LNCaP clone FGC (cell line): ENCODE data around the gene MBNL3.
"Not testable (repeated sequence)": the region's sequence is repeated elsewhere in the genome, so short reads cannot be mapped to it uniquely, and the experiment has no call there.

ENCODE experiments used
- DNase-seq: peaks from one replicate; pipeline ENCODE4 v3.0.0-alpha.2; 2011; ENCODE audit warnings: low read depth
- H3K4me3 ChIP-seq: 2 replicates; pipeline ENCODE4 v1.5.1; 2011; ENCODE audit warnings: mild to moderate bottlenecking, low read depth, low read length, control low read depth
- TF ChIP-seq, protein P1 (sequence below): IDR thresholded peaks from 2 replicates; pipeline ENCODE4 v1.5.1; 2012; ENCODE audit warnings: mild to moderate bottlenecking; ENCODE audit not compliant: control insufficient read depth, insufficient read depth; ENCODE audit errors: extremely low read depth

The MBNL3 gene

DNA sequence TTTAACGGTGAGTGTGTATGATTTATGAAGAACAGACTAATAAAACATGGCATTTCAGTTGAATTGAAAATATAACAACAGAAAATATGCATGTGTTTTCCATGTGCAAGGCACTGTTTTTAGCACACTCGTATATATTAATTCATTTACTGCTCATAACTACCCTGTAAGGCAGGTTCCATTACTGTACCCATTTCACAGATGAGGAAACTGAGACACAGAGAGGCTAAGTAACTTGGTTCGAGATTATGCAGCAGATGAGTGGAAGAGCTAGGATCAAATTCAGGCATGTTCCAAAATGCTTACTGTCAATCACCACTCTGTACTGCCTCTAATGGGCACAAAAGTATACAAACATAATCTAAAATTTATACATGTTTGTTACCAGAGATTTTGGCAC, 20.4 kb downstream of the MBNL3 start:
- DNase-seq = no peak
- H3K4me3 ChIP-seq = no peak overlapping the region
- TF ChIP-seq, protein P1, sequence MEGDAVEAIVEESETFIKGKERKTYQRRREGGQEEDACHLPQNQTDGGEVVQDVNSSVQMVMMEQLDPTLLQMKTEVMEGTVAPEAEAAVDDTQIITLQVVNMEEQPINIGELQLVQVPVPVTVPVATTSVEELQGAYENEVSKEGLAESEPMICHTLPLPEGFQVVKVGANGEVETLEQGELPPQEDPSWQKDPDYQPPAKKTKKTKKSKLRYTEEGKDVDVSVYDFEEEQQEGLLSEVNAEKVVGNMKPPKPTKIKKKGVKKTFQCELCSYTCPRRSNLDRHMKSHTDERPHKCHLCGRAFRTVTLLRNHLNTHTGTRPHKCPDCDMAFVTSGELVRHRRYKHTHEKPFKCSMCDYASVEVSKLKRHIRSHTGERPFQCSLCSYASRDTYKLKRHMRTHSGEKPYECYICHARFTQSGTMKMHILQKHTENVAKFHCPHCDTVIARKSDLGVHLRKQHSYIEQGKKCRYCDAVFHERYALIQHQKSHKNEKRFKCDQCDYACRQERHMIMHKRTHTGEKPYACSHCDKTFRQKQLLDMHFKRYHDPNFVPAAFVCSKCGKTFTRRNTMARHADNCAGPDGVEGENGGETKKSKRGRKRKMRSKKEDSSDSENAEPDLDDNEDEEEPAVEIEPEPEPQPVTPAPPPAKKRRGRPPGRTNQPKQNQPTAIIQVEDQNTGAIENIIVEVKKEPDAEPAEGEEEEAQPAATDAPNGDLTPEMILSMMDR = no peak

DNA sequence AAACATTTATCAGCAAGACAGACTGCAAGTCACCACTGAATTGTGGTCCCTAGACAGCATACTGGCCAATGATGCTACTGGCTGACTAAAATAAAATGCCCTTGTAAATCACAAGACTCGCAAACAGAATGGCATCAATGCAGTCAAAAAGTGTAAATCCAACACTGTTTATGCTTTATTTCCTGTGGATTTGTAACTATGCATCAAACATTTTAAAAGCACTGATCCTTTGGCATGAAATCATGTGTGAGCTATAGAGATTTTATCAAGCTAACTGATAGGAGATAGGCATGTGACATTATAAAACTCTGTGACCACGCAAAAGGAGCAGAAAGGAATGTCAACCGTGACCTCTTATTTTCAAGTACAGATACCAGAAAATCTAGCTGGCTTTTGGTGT, 20.8 kb downstream of the MBNL3 start:
- TF ChIP-seq, protein P1 = no peak
- no peak for DNase-seq
- H3K4me3 ChIP-seq = no peak overlapping the region

DNA sequence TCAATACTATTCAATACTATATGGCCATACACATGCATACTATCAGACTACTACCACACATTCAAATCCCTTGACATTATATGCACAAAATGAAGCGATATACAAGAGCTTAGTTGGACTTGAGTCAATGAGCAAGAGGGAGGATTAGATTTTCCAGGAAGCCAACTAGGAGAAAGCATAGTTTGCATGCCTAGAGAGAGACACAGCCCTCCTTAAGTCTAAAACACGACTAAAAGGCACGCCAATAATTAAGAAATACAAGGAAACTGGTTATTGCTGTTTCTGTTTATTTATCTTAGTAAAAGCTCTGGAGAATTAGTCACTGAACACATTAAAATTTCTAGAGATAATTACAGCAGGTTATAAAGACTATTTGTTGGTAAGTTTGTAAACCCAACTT, 21.8 kb downstream of the MBNL3 start:
- TF ChIP-seq, protein P1 = no peak
- no peak for DNase-seq
- no peak overlapping the region for H3K4me3 ChIP-seq

- no peak for DNase-seq
- TF ChIP-seq, protein P1 = peak; percentile 33
These were observed 25.4 kb downstream of the MBNL3 start for GRCh38 chrX:132463411-132463810.

DNA sequence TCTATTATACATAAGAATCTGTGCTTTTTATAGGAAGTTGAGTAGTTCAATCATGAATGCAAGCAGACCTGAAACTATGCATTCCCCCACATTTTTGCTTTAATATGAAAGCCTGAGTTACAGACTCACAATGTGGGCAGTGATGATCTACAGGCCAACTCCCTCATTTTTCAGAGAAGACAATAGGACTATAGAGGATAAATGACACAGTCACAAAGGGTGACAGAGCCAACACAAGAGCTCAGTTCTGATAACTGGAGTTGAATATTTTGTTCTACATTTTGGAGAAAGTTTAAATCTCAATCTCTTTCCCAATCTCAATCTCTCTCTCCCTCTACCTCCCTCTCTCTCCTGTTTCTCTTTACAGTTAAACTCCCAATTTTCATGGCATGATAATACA, 27.0 kb downstream of the MBNL3 start:
- DNase-seq = no peak
- TF ChIP-seq, protein P1 = no peak
- H3K4me3 ChIP-seq = no peak overlapping the region

More at GRCh38 chrX:132463411-132463810, 25.4 kb downstream of the MBNL3 start:
- H3K4me3 ChIP-seq = no peak overlapping the region

GRCh38 chrX:132452911-132453550, 35.8 kb downstream of the MBNL3 start:
- DNase-seq = no peak
- H3K4me3 ChIP-seq = no peak overlapping the region
- TF ChIP-seq, protein P1 = no peak

DNA sequence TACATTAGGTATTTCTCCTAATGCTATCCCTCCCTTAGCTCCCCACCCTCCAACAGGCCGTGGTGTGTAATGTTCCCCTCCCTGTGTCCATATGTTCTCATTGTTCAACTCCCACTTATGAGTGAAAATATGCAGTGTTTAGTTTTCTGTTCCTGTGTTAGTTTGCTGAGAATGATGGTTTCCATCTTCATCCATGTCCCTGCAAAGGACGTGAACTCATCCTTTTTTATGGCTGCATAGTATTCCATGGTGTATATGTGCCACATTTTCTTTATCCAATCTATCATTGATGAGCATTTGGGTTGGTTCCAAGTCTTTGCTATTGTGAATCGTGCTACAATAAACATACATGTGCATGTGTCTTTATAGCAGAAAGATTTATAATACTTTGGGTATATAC, 42.9 kb downstream of the MBNL3 start:
- not testable (repeated sequence) for DNase-seq, H3K4me3 ChIP-seq
